GM04504 (cell line): ENCODE measurements around the gene MARS2.
"Not testable (repeated sequence)": the region's sequence is repeated elsewhere in the genome, so short reads cannot be mapped to it uniquely, and the experiment has no call there.

Experiments
- DNase-seq: peaks from one replicate; pipeline ENCODE4 v3.0.0-alpha.2; 2012; ENCODE audit warnings: low read depth

The MARS2 gene

GRCh38 chr2:197706839-197707207, 1.7 kb downstream of the MARS2 start:
- no peak for DNase-seq

- DNase-seq: no peak
These were observed 2.4 kb downstream of the MARS2 start for GRCh38 chr2:197707316-197708213.

- no peak for DNase-seq
These were observed 3.2 kb downstream of the MARS2 start for GRCh38 chr2:197708331-197708730.

GRCh38 chr2:197709140-197709539, 4.0 kb downstream of the MARS2 start:
- DNase-seq: not testable (repeated sequence)

- no peak for DNase-seq
These were observed 5.4 kb downstream of the MARS2 start for GRCh38 chr2:197710424-197711042.

GRCh38 chr2:197711578-197711977, 6.4 kb downstream of the MARS2 start:
- DNase-seq: no peak

- DNase-seq: no peak
These were observed 8.1 kb downstream of the MARS2 start for GRCh38 chr2:197713271-197713670.

GRCh38 chr2:197717863-197718262, 12.7 kb downstream of the MARS2 start:
- no peak for DNase-seq

GRCh38 chr2:197727011-197727410, 21.8 kb downstream of the MARS2 start:
- no peak for DNase-seq

GRCh38 chr2:197728555-197729544, 23.7 kb downstream of the MARS2 start:
- DNase-seq: not testable (repeated sequence)

GRCh38 chr2:197740200-197740599, 35.0 kb downstream of the MARS2 start:
- no peak for DNase-seq
